ENCODE results near the gene PARVB.
"Not testable (repeated sequence)": the region's sequence is repeated elsewhere in the genome, so short reads cannot be mapped to it uniquely, and the experiment has no call there.

Gene PARVB

GRCh38 chr22:43998679-43999264 is 25.3 kb upstream of the PARVB start:
- DNase-seq (ENCODE audit: low spot score) = no peak

GRCh38 chr22:43999378-43999777 is 24.7 kb upstream of the PARVB start:
- DNase-seq (ENCODE audit: low spot score) = no peak

GRCh38 chr22:44000123-44000522 is 24.0 kb upstream of the PARVB start:
- no peak for DNase-seq (ENCODE audit: low spot score)

- no peak for DNase-seq (ENCODE audit: low spot score)
Observed at GRCh38 chr22:44001521-44001920, 22.6 kb upstream of the PARVB start.

- no peak for DNase-seq (ENCODE audit: low spot score)
Observed at GRCh38 chr22:44002324-44002723, 21.8 kb upstream of the PARVB start.

- DNase-seq (ENCODE audit: low spot score) = no peak
Observed at GRCh38 chr22:44002997-44003396, 21.1 kb upstream of the PARVB start.

GRCh38 chr22:44003405-44004103 is 20.5 kb upstream of the PARVB start:
- no peak for DNase-seq (ENCODE audit: low spot score)

GRCh38 chr22:44004104-44004460 is 20.0 kb upstream of the PARVB start:
- no peak for DNase-seq (ENCODE audit: low spot score)

- no peak for DNase-seq (ENCODE audit: low spot score)
Observed at GRCh38 chr22:44005524-44005923, 18.6 kb upstream of the PARVB start.

GRCh38 chr22:44012162-44012561 is 11.9 kb upstream of the PARVB start:
- no peak for DNase-seq (ENCODE audit: low spot score)

GRCh38 chr22:44012591-44012990 is 11.5 kb upstream of the PARVB start:
- DNase-seq (ENCODE audit: low spot score) = no peak

GRCh38 chr22:44014241-44014640 is 9.9 kb upstream of the PARVB start:
- no peak for DNase-seq (ENCODE audit: low spot score)

GRCh38 chr22:44016586-44016985 is 7.5 kb upstream of the PARVB start:
- DNase-seq (ENCODE audit: low spot score) = not testable (repeated sequence)

- DNase-seq (ENCODE audit: low spot score) = no peak
Observed at GRCh38 chr22:44018594-44018993, 5.5 kb upstream of the PARVB start.

GRCh38 chr22:44019416-44019815 is 4.7 kb upstream of the PARVB start:
- DNase-seq (ENCODE audit: low spot score) = no peak

GRCh38 chr22:44019846-44020245 is 4.3 kb upstream of the PARVB start:
- DNase-seq (ENCODE audit: low spot score) = no peak

- DNase-seq (ENCODE audit: low spot score) = no peak
Observed at GRCh38 chr22:44020981-44021380, 3.1 kb upstream of the PARVB start.

- DNase-seq (ENCODE audit: low spot score) = peak; percentile 13
Observed at GRCh38 chr22:44023404-44024287, 456 bp upstream of the PARVB start.

GRCh38 chr22:44025171-44026065 is 1.3 kb downstream of the PARVB start:
- no peak for DNase-seq (ENCODE audit: low spot score)

GRCh38 chr22:44026066-44026629 is 2.0 kb downstream of the PARVB start:
- DNase-seq (ENCODE audit: low spot score) = no peak

GRCh38 chr22:44026630-44027511 is 2.8 kb downstream of the PARVB start:
- DNase-seq (ENCODE audit: low spot score) = peak; percentile 73

Measured in CD4-positive, alpha-beta T cell treated with Interleukin-15 for 4 hours (primary cell).